Activated T-helper 1 cell treated with anti-CD3 and anti-CD28 coated beads, Interleukin-12 subunit alpha, Interleukin-12 subunit beta, Interleukin-2, Interleukin-4 antibody, amounts not matched to agents 30 ng/mL and 10 ng/mL and 1 ng/mL, durations not matched to agents 14 hours and 24 hours and 36 hours (primary cell): ENCODE results near the gene C6orf15. TPM values are rescaled to one million over a fixed set of nuclear protein-coding genes. Genes with fewer than 3 reads are reported as not detected.

Experiments used
- DNase-seq: peaks from one replicate; pipeline ENCODE4 v3.0.0; 2021; ENCODE audit warnings: low spot score
- H3K27ac Mint-ChIP-seq: one replicate; pipeline ENCODE4 v1.8.0; 2021; ENCODE audit warnings: mild to moderate bottlenecking, mixed read lengths
- H3K27me3 Mint-ChIP-seq: one replicate; pipeline ENCODE4 v1.8.0; 2022; ENCODE audit warnings: mild to moderate bottlenecking, moderate library complexity, mixed read lengths; ENCODE audit not compliant: insufficient read depth
- H3K36me3 Mint-ChIP-seq: one replicate; pipeline ENCODE4 v1.8.0; 2021; ENCODE audit warnings: low read depth, mixed read lengths
- H3K4me1 Mint-ChIP-seq: one replicate; pipeline ENCODE4 v1.8.0; 2021; ENCODE audit warnings: low read depth, mixed read lengths
- H3K4me3 Mint-ChIP-seq: one replicate; pipeline ENCODE4 v1.8.0; 2021; ENCODE audit warnings: mild to moderate bottlenecking, moderate library complexity, mixed read lengths
- H3K9me3 Mint-ChIP-seq: one replicate; pipeline ENCODE4 v1.8.0; 2021; ENCODE audit warnings: mixed read lengths
- intact Hi-C: fragments of 100-400 bp; cut with micrococcal nuclease; formaldehyde crosslinking; loops from one replicate; pipeline ENCODE4 v1.15.1; 2024
- total RNA-seq: library from RNA; stranded (reverse); gene quantifications from 2 replicates; pipeline ENCODE4 v1.2.3, GENCODE V29; 2022

C6orf15 gene
- not detected in 2 replicates for total RNA-seq

DNA sequence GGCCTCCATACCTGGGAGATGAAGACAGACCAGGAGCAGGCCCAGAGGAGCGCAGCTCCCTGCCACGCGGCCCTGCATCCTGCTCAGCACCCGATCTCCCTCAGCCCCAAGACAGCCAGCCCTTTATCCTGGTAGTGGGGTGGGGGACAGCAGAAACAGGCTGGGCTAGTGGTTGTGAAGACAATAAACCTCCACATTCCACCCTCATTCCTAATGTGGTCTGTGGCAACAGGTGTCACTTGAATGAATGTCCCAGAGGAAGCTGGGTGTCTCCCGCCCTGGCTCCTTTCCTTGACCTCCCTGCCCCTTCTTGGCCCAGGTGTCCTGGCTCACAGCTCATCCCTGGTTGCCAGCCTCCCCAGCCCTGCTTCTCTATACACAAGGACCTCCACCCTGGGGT lies at the start of gene C6orf15:
Gene C6orf15 (minus strand): TSS at position 98 of the 400 bp plus-strand sequence. CDS start 20 bp downstream, at position 78.
- intact Hi-C loops: no loop called here
- Mint-ChIP-seq H3K27me3 (peaks cover 12% of the 10 kb centered on the region), H3K36me3 (no peaks in the 10 kb centered on the region), H3K27ac (no peak within 1 kb of the TSS), H3K4me1 (no peaks in the 10 kb centered on the region), H3K9me3 (no peaks in the 10 kb centered on the region), H3K4me3 (no peak within 1 kb of the TSS)
- DNase-seq: no peak

DNA sequence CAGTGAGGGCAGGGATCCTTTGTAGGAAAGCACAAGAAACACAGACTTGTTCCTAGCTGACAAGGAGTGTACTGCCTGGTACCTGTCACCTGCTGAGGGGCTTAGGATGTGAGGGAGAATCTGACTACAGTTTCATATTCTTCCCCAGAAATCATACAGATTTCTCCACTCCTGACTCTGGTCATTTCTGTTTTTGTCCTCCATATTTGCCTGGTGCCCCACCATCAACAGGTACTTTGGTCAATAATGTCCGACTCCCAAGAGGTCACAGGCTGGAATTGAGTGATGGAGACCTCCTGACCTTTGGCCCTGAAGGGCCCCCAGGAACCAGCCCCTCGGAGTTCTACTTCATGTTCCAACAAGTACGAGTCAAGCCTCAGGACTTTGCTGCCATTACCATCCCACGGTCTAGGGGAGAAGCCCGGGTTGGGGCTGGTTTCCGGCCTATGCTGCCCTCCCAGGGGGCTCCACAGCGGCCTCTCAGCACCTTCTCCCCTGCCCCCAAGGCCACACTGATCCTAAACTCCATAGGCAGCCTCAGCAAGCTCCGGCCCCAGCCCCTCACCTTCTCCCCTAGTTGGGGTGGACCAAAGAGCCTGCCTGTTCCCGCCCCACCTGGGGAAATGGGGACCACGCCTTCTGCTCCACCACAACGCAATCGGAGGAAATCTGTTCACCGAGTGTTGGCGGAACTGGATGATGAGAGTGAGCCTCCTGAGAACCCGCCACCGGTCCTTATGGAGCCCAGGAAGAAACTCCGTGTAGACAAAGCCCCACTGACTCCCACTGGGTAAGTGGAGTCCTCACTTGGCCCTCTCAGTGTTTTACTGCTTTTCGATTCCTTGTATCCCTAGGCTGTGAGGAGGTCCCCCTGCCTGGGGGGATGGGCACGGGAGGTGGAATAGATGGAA lies 49.1 kb upstream of the C6orf15 start:
- no peak overlapping the region for H3K27ac Mint-ChIP-seq
- DNase-seq: no peak
- H3K9me3 Mint-ChIP-seq: no peaks in the 10 kb centered on the region
- H3K27me3 Mint-ChIP-seq: no peaks in the 10 kb centered on the region
- peaks cover 22% of the 10 kb centered on the region for H3K36me3 Mint-ChIP-seq
- intact Hi-C loops: no loop called here
- H3K4me1 Mint-ChIP-seq: peaks cover 41% of the 10 kb centered on the region
- H3K4me3 Mint-ChIP-seq: peak overlapping the region; percentile 55

DNA sequence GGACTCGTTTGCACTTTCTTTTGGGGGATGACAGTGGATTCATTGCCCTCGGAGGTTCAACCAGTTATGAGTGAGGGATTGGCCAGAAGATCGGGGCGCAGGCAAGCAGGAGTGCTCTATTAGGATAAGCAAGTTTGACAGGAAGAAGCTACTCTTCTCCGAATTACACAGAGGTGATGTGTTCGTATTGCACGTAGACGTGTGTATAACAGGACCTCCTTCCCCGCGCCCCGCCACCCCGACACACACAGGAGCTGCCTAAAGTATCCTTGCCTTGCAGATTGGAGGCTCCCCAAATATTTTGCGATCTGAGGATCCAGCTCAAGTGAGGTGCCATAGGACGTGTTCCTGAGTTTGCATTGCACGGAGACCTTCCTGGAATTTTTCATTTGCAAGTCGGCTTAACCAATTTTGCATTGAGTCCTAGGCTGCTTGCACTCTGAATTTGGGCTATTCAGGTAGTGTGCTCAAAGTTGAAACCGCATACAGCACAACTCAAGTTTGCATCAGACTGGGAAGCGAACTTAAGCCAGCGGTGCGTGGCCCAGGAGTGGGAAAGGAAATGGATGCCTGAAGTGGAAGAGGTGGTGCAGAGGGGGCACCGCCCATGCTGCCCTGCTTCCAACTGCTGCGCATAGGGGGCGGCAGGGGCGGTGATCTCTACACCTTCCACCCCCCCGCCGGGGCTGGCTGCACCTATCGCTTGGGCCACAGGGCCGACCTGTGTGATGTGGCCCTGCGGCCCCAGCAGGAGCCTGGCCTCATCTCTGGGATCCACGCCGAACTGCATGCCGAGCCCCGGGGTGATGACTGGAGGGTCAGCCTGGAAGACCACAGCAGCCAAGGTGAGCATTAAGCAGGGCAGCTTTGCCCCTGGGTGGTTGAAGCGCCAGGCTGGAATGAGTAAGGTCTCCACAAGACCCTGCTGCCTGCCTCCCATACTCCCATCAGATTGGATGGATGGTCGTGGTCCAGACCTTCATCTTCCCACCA lies 46.8 kb upstream of the C6orf15 start:
- Mint-ChIP-seq H3K4me3 (peak overlapping the region; percentile 82), H3K4me1 (peaks cover 32% of the 10 kb centered on the region)

DNA sequence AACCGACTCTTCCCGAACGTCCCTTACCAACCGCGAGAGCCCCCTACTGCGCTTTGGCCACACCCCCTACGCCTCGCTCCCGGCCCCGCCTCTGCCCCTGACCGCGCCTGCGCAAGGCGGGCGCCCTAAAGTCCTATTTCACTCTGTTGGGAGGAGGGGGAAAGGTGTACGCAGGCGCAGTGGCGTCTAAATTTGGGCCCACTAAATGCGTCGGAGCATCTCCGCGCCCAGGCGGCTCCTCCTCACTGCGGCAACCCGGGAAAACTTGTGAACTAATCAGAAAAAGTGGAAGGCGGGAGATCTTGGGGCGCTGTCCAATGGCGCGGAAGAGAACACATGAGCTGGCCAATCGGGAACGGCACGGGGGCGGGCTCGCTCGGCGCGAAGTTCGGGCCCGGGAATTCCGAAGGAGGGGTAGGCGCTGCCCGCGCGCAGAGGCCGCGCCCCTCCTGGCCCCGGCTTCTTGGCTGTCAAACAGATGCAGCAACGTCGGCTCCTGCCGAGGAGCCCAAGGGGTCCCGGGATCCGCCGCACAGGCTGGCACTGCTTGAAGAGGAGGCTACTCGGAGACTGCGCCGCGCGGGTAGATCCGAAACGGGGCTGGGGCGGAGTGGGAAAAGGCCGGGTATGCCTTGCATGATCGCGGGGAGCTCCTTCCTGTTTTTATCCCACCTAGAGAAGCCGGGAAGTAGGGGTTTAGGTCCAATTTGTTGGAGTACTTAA lies 45.9 kb upstream of the C6orf15 start, which contains the start of gene TCF19:
Gene TCF19 (plus strand): TSS at position 450 of the 723 bp plus-strand sequence. CDS start 881 bp downstream, outside the sequence.
- peak within 1 kb of the TSS; percentile 75 for H3K27ac Mint-ChIP-seq
- no peaks in the 10 kb centered on the region for H3K9me3 Mint-ChIP-seq
- peaks cover 30% of the 10 kb centered on the region for H3K36me3 Mint-ChIP-seq
- H3K4me1 Mint-ChIP-seq: peaks cover 29% of the 10 kb centered on the region
- H3K27me3 Mint-ChIP-seq: no peaks in the 10 kb centered on the region
- H3K4me3 Mint-ChIP-seq: peak within 1 kb of the TSS; percentile 82
- intact Hi-C loops: loop anchor here (1.0 to 5.0 kb wide), 17 partner anchors 21 to 1037 kb away; partner anchors contain the start of genes ABCF1, BAG6, DDX39B and GNL1
- DNase-seq: peak; percentile 99

More for the DNA sequence above, 46.8 kb upstream of the C6orf15 start:
- peaks cover 31% of the 10 kb centered on the region for H3K36me3 Mint-ChIP-seq
- DNase-seq: peak; percentile 28
- H3K27ac Mint-ChIP-seq: peak overlapping the region; percentile 75
- H3K9me3 Mint-ChIP-seq: no peaks in the 10 kb centered on the region
- H3K27me3 Mint-ChIP-seq: no peaks in the 10 kb centered on the region
- intact Hi-C loops: loop anchor here (1.0 to 5.0 kb wide), 17 partner anchors 22 to 1036 kb away; partner anchors contain the start of genes ABCF1, BAG6, DDX39B and GNL1

DNA sequence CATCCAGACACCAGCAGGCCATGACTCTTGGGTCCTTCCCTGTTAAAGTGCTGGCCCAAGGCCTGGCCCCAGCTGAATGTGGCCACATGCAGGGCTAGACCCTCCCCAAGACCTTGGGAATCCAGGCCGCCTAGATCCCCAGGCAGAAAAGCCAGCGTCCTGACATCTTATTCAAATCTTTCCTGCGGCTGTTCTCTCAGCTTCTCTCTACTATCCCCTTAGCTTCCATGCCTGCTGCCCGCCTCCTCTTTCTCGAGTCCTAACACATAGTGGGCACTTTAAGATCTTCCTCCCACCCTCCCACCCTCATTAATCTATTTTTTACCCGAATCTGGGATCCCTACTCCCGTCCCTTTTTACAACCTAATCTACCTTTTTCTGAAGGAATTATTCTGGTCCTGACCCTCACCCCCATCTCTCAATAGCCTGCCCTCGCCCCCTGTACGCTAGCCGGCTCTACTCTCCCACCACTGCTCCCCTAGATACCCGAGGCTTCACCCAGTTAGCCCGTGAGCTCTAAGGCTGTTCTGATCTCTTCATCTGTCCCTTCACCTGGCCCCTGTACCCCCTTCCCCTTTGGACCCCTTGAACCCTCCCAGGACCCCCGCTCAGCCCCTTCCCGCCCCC lies 45.3 kb upstream of the C6orf15 start, which contains the start of gene CCHCR1:
Gene CCHCR1 (minus strand): TSS at position 290 of the 627 bp plus-strand sequence. CDS start 202 bp downstream, at position 88.
- H3K27me3 Mint-ChIP-seq: no peaks in the 10 kb centered on the region
- DNase-seq: no peak
- intact Hi-C loops: loop anchor here (1.0 to 5.0 kb wide), 17 partner anchors 20 to 1038 kb away; partner anchors contain the start of genes ABCF1, BAG6, DDX39B and GNL1
- H3K4me3 Mint-ChIP-seq: peak within 1 kb of the TSS; percentile 82
- H3K27ac Mint-ChIP-seq: peak within 1 kb of the TSS; percentile 75
- no peaks in the 10 kb centered on the region for H3K9me3 Mint-ChIP-seq
- H3K36me3 Mint-ChIP-seq: peaks cover 30% of the 10 kb centered on the region
- peaks cover 24% of the 10 kb centered on the region for H3K4me1 Mint-ChIP-seq

DNA sequence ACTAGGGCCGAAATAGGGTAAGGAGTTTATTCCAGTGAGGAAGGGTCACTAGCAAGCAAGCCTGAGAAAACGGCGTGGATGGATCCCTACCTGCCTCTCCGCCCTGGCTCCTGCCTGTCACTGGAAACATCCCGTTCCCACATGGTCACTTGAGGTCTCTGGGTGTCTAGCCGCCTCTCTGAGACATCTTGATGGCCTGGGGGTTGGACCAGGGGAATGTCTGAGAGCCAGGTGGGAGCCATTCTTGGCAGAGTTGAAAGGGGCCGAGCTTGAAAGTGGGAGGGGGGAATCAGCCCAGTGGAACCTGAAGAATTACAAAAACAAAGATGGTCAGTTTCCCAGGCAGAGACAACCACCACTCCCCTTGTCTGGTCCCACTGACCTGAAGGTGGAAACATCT lies 44.3 kb upstream of the C6orf15 start:
- peaks cover 26% of the 10 kb centered on the region for H3K36me3 Mint-ChIP-seq
- no peaks in the 10 kb centered on the region for H3K9me3 Mint-ChIP-seq
- intact Hi-C loops: loop anchor here (5.0 kb wide), 1 partner anchor 386 kb away; the partner anchor contains the start of gene DDX39B
- H3K4me3 Mint-ChIP-seq: peak overlapping the region; percentile 82
- H3K27me3 Mint-ChIP-seq: no peaks in the 10 kb centered on the region
- no peak overlapping the region for H3K27ac Mint-ChIP-seq
- peaks cover 24% of the 10 kb centered on the region for H3K4me1 Mint-ChIP-seq
- no peak for DNase-seq

DNA sequence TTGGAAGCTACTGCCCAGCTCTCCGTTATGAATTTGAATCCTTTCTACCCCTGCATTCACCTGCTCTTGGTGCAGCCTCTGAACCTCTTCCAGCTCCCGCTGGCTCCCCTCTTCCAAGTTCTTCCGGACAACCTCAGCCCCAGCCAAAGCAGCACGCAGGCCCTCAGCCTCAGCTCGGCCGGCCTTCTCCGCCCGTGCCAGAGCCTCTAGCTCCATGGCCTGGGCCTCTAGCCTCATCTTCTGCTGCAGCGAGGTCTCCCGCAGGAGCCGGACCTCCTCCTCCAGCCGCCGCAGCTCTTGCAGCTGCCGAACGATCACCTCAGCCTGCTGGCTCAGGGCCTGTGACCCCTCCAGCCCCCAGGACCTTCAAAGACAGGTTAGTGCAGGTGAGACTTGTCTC lies 42.1 kb upstream of the C6orf15 start:
- intact Hi-C loops: no loop called here
- Mint-ChIP-seq H3K27me3 (no peaks in the 10 kb centered on the region), H3K4me3 (no peak overlapping the region), H3K36me3 (peaks cover 30% of the 10 kb centered on the region), H3K4me1 (peaks cover 18% of the 10 kb centered on the region), H3K27ac (no peak overlapping the region), H3K9me3 (no peaks in the 10 kb centered on the region)
- no peak for DNase-seq

DNA sequence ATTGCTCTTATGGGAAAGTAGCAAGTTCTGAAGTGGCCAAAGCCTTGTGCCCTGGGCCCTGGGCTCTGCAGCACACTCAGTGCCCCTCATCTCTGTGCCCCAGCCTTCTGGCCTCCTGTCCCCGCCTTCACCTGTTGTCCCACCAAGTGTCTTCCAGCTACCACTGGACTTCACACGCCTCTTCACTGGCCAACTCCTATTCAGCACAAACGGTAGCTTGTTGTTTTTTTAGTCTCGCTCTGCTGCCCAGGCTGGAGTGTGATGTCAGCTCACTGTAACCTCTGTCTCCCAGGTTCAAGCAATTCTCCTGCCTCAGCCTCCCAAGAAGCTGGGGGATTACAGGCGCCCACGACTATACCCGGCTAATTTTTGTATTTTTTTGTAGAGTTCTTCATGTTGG lies 40.4 kb upstream of the C6orf15 start:
- Mint-ChIP-seq H3K27ac (no peak overlapping the region), H3K9me3 (no peaks in the 10 kb centered on the region), H3K4me1 (peaks cover 11% of the 10 kb centered on the region), H3K4me3 (no peak overlapping the region), H3K27me3 (no peaks in the 10 kb centered on the region), H3K36me3 (peaks cover 25% of the 10 kb centered on the region)
- intact Hi-C loops: no loop called here
- no peak for DNase-seq

DNA sequence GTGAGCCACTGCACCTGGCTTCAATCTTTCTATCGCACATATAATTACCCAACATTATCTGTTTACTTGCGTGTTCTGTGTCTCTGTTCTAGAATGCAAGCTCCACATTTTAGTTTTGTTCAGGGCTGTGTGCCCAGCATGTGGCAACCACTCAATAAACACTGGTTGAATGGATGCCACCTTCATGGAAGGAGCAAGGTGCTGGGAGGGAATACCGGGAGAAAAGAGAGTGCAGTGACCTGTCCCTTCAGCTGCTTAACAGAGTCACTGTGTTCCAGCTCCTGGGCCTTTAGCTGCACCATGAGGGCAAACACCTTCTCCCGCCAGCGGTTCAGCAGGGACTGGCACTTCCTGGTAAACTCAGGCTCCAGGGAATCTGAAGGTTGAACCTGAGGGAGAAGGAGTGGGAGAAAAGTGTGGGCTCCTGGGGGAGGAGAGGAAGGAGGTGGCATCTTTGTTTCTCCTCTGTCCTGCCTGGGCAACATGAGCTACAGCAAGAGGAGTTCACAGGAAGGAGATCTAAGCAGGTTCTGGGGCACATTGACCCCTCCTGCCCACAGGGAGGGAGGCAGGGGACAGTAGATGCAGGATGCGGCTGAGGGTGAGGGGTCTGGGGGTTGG lies 37.6 kb upstream of the C6orf15 start:
- Mint-ChIP-seq H3K27me3 (no peaks in the 10 kb centered on the region), H3K4me3 (no peak overlapping the region), H3K27ac (no peak overlapping the region), H3K4me1 (no peaks in the 10 kb centered on the region), H3K36me3 (peaks cover 21% of the 10 kb centered on the region), H3K9me3 (no peaks in the 10 kb centered on the region)
- intact Hi-C loops: no loop called here
- DNase-seq: no peak

DNA sequence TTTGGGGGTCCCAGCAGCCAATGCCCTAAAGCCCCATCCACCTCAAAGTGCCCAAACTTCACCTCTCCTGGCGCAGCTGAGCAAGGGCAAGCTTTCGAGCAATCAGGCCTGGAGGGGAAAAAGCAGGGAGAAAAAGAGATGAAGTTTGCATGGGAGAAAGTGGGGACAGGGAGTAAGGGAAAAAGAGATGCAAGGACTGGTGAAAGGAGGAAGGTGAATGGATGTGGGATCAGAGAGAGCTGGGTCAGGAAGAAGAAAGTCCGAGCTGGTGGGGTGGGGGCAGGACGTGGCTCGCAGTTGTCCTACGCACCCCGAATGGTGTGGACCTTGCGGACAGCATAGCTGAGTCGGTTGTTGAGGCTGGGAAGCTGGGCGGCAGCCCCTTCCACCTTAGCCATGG lies 33.0 kb upstream of the C6orf15 start:
- intact Hi-C loops: no loop called here
- no peak for DNase-seq
- no peak overlapping the region for H3K4me3 Mint-ChIP-seq
- no peak overlapping the region for H3K27ac Mint-ChIP-seq
- H3K36me3 Mint-ChIP-seq: peaks cover 3% of the 10 kb centered on the region
- H3K4me1 Mint-ChIP-seq: no peaks in the 10 kb centered on the region
- no peaks in the 10 kb centered on the region for H3K27me3 Mint-ChIP-seq
- no peaks in the 10 kb centered on the region for H3K9me3 Mint-ChIP-seq

DNA sequence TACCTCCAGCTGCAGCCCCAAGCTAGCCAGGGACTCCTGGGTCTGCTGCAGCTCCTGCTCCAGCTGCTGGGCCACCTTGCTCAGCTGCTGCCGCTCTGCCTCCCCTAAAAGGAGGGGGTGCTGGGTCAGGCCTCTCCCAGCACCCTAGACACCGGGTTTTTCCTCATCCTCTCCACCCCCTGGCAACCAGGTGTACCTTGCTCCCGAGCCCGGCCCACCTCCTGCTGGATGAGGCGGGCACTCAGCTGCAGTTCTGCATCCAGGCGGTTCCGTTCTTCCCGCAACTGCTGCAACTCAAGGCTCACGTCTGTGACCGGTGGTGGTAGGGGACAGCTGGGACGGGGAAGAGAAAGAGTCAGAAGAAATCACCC lies 32.6 kb upstream of the C6orf15 start:
- Mint-ChIP-seq H3K27me3 (no peaks in the 10 kb centered on the region), H3K4me3 (no peak overlapping the region), H3K36me3 (peaks cover 3% of the 10 kb centered on the region), H3K9me3 (no peaks in the 10 kb centered on the region), H3K4me1 (no peaks in the 10 kb centered on the region), H3K27ac (no peak overlapping the region)
- intact Hi-C loops: no loop called here
- no peak for DNase-seq
